ENCODE data around the gene BICD2.

DNA sequence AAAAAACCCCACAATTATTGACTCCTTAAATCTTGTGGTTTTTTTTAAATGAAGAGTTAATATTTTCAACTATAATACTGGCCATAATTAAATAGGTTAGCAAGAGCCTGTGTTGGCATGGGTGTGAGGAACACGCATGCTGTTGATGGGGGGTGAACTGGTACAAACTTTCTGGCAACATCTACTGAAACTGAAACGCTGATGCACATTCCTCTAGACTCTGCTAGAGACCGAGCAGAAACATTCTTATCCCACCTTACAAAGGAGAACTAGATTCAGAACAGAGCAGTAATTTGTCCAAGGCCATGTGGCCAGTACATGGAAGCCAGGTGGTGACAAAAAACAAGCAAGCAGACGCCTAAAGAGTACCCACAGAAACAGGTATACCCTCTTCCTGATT, 2.4 kb downstream of the BICD2 start:
- TF ChIP-seq, protein P1, sequence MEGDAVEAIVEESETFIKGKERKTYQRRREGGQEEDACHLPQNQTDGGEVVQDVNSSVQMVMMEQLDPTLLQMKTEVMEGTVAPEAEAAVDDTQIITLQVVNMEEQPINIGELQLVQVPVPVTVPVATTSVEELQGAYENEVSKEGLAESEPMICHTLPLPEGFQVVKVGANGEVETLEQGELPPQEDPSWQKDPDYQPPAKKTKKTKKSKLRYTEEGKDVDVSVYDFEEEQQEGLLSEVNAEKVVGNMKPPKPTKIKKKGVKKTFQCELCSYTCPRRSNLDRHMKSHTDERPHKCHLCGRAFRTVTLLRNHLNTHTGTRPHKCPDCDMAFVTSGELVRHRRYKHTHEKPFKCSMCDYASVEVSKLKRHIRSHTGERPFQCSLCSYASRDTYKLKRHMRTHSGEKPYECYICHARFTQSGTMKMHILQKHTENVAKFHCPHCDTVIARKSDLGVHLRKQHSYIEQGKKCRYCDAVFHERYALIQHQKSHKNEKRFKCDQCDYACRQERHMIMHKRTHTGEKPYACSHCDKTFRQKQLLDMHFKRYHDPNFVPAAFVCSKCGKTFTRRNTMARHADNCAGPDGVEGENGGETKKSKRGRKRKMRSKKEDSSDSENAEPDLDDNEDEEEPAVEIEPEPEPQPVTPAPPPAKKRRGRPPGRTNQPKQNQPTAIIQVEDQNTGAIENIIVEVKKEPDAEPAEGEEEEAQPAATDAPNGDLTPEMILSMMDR (IDR thresholded peaks at IDR 0.05), result no peak
- no peak for TF ChIP-seq EZH2 (IDR thresholded peaks at IDR 0.05; ENCODE audit: borderline replicate concordance, insufficient read depth, low read depth, low read length, poor library complexity, severe bottlenecking)
